ENCODE results near the gene TPH2. TPM values are rescaled to one million over a fixed set of nuclear protein-coding genes. Genes with fewer than 3 reads are reported as not detected.

Gene TPH2
- total RNA-seq, 2 donors from 2014 or later: not detected

DNA sequence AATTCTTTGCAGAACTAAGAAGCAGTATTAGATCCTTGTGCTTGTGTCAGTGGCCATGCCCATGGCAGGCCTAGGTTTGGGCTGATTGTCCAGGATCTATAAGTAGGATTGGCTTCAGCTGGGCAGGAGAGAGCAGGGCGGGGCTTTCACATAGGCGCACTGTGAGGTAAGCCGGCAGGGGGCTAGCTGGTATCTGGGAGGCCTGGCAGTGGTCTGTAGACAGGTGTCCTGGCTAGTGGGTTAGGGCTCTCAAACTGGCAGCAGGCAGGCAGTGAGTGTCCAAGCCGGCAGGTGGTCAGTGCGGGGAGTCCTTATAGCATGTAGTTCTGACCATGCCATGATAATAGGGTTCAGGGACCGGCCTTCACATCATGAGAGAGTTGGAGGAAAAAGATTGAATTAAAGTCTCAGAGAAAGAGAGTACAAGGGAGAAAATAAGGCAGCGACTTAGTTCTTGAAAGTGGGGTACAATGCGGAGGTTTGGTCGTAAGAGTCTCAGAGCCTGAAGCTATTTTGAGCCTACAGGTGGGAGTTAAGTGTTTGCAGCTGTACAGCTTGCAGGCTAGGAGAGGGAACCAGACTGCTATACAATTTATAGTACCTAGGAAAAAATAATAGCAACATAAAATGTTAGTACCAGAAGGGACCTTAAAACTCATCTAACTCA is 137.4 kb downstream of the TPH2 start:
- intact Hi-C loops (cut with DNase I, micrococcal nuclease): no loop called here

GRCh38 chr12:72076558-72076915 is 137.9 kb downstream of the TPH2 start:
- intact Hi-C loops (cut with DNase I, micrococcal nuclease): no loop called here
- DNase-seq (no peak), ATAC-seq (no peak)

More for the DNA sequence above, 137.4 kb downstream of the TPH2 start:
- no peak for DNase-seq
- ATAC-seq: no peak

DNA sequence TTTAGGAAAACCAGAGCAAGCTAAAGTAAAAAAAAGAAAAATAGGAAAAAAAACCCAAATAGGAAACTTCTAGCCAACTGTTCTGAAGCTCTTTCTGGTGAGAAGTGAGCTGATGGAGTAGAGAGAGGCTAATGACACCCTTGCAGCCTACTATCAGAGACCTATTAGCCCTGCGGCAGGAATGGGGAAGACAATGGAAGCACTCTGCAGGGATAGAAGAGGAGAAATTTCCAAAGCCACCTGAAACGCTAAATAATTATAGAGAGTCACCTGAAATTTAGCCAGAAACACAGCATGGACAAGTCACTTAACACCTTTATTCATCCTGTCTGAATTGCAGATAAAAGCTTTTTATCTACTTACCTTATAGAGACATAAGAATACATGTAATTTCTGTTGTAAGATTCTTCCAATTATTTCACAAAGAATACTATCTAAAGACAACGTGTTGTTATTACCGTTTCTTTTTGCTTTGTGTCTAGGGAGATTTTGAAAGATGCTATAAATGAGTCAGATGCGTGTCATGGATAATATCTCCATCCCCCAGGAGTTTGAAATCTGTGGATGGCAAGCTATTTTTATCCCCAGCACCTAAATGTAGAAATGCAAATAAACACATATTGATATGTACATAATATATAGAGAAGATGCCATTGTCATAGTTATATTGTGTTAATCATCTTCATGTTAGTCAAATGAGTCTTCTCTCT is 138.6 kb downstream of the TPH2 start:
- ATAC-seq: no peak
- no peak for DNase-seq
- intact Hi-C loops (cut with DNase I, micrococcal nuclease): no loop called here

GRCh38 chr12:72081777-72082176 is 143.1 kb downstream of the TPH2 start:
- intact Hi-C loops (cut with DNase I, micrococcal nuclease): no loop called here
- ATAC-seq (no peak), DNase-seq (no peak)

Other genes starting within 250 kb of the TPH2 start
- gene RAB21, start 184.0 kb upstream of the TPH2 start, total RNA-seq: 10 to 100 TPM; 63.8 to 75.8 TPM
- gene TBC1D15, start 99.1 kb upstream of the TPH2 start, total RNA-seq: 10 to 100 TPM; 24.5 to 29.0 TPM

All from left colon (tissue), 2 donors.